ENCODE results near the gene FRMD4A.

- TF ChIP-seq, protein P1, sequence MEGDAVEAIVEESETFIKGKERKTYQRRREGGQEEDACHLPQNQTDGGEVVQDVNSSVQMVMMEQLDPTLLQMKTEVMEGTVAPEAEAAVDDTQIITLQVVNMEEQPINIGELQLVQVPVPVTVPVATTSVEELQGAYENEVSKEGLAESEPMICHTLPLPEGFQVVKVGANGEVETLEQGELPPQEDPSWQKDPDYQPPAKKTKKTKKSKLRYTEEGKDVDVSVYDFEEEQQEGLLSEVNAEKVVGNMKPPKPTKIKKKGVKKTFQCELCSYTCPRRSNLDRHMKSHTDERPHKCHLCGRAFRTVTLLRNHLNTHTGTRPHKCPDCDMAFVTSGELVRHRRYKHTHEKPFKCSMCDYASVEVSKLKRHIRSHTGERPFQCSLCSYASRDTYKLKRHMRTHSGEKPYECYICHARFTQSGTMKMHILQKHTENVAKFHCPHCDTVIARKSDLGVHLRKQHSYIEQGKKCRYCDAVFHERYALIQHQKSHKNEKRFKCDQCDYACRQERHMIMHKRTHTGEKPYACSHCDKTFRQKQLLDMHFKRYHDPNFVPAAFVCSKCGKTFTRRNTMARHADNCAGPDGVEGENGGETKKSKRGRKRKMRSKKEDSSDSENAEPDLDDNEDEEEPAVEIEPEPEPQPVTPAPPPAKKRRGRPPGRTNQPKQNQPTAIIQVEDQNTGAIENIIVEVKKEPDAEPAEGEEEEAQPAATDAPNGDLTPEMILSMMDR (IDR thresholded peaks at IDR 0.05) = no peak
- no peak for TF ChIP-seq POLR2A (IDR thresholded peaks at IDR 0.05)
Measured at GRCh38 chr10:13844651-13845050, 486.1 kb downstream of the FRMD4A start.

All from uterus (tissue), 2 donors.